HG03135 (cell line): ENCODE measurements around the gene BCDIN3D.
"Not testable (repeated sequence)": the region's sequence is repeated elsewhere in the genome, so short reads cannot be mapped to it uniquely, and the experiment has no call there.

Source experiments
- ATAC-seq: cut with Tn5 transposase; IDR thresholded peaks from one replicate; pipeline ENCODE4 v1.9.1; 2021; ENCODE audit warnings: mild to moderate bottlenecking, moderate library complexity; ENCODE audit not compliant: unreplicated experiment

BCDIN3D gene

GRCh38 chr12:49863946-49864797 is 21.3 kb upstream of the BCDIN3D start:
- no peak for ATAC-seq

DNA sequence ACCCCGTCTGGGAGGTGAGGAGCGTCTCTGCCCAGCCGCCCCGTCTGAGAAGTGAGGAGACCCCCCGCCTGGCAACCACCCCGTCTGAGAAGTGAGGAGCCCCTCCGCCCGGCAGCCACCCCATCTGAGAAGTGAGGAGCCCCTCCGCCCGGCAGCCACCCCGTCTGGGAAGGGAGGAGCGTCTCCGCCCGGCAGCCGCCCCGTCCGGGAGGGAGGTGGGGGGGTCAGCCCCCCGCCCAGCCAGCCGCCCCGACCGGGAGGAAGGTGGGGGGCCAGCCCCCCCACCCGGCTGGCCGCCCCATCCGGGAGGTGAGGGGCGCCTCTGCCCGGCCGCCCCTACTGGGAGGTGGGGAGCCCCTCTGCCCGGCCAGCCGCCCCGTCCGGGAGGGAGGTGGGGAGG is 18.0 kb upstream of the BCDIN3D start:
- ATAC-seq: not testable (repeated sequence)

- ATAC-seq: not testable (repeated sequence)
Observed at GRCh38 chr12:49855890-49856289, 13.0 kb upstream of the BCDIN3D start.

- ATAC-seq: no peak
Observed at GRCh38 chr12:49854976-49855375, 12.1 kb upstream of the BCDIN3D start.

GRCh38 chr12:49853671-49854070 is 10.8 kb upstream of the BCDIN3D start:
- ATAC-seq: no peak

DNA sequence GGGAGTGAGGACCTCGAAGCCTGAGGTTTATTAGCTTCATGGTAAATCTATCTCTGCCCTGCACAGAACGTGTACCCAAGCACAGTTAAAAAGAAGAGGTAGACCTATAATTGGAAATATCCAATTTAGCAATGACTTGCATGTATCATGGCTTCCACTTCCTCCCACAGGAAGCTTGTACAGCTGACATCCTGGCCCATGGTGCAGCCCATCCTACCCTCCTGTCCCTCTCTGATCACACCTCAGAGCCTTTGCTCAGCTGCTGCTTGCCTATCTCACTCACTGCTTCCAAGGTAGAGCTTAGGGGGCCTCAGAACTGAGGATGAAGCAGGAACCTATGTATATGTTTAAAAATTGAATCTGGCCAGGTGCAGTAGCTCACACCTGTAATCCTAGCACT is 4.3 kb upstream of the BCDIN3D start:
- ATAC-seq: no peak

DNA sequence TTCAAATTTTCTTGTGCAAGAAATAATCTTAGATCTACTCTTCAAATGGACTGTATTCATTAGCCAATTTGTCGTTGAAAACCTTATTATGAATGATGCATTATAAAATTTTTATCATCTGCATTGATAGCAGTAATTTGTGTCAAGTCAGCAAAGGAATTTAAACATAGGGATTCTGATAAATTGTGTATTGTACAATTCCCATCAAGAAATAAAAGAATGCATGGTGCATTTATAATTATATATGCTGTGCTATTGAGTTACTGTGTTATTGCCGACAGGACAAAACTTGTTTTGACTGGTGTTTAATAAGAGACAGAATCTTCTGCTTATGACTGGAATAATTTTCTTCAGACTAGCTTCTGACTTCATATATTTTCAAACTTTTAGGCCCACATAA is 3.1 kb upstream of the BCDIN3D start:
- no peak for ATAC-seq

GRCh38 chr12:49843876-49844437 is 1.1 kb upstream of the BCDIN3D start:
- no peak for ATAC-seq

DNA sequence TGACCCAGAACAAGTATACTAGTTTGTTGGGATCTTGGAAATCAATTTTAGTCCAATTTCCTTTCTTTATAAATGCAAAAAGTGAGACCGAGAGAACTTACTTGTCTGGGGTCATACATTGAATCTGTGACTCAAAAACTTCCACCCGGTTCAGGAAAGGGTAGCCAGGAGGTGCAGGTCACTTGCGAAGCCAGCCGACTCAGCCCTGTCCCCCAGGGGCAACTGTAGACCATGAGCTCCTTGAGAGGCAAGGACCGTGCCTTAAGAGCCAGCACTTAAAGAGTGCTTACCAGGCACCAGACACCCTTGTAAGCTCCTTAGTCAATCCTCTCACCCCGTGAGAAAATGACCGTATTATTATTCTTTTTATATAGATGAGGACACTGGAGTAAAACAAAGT is 505 bp upstream of the BCDIN3D start:
- ATAC-seq: no peak

GRCh38 chr12:49838973-49839633 is 3.8 kb downstream of the BCDIN3D start:
- ATAC-seq: no peak

- ATAC-seq: no peak
Observed at GRCh38 chr12:49832836-49833421, 10.0 kb downstream of the BCDIN3D start.

- ATAC-seq: no peak
Observed at GRCh38 chr12:49831717-49832116, 11.2 kb downstream of the BCDIN3D start.

DNA sequence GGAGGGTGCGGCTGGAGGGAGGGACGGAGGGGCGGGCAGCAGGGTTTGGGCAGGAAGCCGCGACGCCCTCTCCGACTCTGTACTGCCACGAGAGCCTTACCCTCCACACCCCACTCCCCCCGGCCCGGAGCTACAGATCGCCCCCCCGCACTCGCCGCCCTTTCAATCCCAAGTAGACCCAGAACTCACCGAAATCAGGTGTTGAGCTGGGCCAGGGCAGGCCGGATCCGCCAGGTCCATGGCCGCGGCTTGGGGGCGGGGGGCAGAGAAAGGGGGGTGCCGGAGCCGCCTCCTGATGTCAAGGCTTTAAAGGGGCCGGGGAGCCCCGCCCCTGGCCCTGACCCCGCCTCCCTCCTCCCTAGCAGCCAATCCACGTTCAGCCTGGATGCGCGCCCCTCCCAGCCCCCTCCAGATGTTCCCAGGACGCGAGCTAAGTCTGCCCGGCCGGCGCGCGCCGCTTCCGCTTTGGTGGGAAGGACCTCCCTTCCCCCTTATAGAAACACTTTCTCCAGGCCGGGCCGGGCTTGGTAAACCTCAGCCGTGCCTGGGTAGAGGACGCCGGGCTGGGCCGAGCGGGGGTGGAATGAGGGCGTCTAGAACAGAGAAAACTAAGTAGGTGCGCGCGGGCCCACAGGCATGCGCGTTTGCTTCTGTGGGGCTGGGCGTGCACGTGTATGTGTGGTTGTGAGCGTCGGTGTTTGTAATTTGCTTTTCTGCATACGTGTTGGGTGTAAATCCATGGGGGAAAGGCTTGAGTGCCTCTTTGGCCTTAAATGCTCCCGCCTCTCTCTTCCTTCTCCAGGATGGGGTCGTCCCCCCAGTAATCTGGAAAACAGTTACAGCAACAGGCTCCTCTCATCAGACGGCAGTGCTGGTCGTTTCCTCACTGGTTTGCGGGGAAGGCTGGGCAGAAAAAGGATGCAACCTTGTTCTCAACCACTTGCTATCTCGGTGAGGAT is 14.5 kb downstream of the BCDIN3D start, which contains the start of gene NCKAP5L:
Gene NCKAP5L, minus strand, starts transcription at position 281 of the 959 bp plus-strand sequence. CDS start 24,369 bp downstream, outside the sequence.
- ATAC-seq: peak; percentile 88

DNA sequence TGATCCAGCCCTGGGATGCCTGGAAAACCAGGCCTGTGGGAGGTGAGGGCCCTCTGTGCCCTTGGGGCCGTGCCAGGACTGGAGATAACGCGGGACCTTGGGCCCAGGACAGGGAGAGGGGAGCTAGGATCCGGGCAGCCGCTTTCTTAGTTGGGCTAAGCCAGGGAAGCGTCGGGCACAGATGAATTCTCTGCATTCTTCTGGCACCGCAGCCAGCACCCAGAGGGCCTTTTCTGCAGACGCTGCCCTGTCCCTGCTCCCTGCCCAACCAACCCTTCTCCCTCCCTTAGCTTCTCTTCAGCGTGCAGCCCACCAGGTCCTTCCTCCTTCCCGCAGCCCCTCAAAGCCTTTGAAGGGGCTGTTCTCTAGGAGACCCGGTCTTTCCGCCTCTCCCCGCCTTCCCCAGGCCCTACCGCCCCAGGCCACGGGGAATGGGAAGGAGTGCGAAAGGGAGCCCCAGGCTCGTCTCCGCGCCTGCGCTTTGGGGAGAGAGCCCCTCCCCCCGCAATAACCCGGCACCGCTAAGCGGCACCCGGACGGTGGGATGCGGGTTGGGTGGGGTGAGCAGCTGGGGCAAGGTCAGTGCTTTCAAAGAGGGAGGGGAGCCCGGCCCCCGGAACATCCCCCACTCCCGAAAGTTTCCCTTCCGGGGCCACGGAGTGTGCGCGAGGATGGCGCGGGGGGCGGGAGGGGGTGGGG is 15.4 kb downstream of the BCDIN3D start:
- no peak for ATAC-seq

DNA sequence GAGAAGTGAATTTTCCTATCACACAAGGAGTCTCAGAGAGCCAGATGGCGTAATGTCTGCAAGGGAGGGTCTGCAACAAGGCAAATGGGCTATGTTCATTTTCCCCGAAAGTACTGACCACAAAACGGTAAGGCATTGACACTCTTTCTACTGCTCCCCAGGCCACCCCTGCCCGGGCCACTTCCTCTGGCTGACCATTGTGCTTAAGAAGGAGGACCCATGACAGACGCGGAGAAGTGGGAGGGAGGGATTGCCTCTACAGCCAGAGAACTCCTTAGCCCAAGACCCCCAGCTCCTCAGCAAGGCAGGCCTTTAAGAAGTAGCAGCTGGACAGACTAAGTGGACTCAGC is 15.9 kb downstream of the BCDIN3D start:
- ATAC-seq: no peak

DNA sequence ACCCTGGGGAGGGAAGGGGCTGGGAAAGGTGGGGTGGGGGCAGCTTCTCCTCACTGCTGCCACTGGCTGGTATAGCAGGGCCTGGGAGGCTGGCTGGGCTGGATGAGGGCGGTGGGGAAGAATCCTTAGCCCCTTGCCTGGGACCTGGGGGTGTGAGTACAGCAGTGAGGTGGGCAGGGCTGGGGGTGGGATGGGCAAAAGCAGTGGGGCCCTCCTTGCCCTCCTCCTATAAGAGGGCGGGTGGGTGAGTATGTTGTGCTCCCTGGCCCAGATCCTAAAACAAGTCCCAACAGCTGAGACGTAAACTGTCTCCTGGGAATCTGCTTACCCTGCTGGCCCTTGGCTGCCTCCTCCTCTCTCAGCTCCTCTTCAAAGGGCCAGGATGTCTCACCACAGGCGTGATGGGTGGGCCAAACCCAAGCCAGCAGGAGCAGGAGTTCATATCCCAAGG is 16.9 kb downstream of the BCDIN3D start:
- ATAC-seq: no peak

DNA sequence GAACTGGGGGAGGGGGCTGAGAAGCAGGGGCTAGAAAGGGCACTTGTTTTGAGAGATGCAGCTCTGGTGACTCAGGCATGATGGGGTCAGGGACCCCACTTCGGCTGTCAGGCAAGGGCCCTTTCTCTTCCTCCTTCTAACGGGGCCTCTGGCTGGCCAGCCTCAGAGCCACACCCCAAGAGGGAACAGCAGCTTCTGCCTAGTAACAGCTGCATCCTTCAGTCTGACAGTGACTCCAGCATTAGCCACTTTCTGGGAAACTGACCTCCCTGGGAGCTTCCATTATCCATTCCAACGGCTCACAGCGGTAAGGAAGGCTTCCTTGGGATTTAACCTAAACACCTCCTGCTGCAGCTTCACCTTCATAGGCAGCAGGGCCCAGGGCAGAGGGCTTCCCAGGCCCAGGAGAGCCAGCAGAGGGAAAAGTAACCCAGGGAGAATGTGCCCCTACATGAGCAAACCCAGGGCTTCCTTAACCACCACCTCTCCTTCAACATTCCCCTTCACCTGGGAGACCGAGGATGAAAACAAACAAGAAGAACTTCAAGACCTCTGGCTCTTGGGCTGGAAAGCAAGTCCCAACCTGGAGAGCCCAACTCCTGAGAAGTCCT is 17.4 kb downstream of the BCDIN3D start:
- no peak for ATAC-seq

- ATAC-seq: no peak
Observed at GRCh38 chr12:49824895-49825294, 18.0 kb downstream of the BCDIN3D start.

DNA sequence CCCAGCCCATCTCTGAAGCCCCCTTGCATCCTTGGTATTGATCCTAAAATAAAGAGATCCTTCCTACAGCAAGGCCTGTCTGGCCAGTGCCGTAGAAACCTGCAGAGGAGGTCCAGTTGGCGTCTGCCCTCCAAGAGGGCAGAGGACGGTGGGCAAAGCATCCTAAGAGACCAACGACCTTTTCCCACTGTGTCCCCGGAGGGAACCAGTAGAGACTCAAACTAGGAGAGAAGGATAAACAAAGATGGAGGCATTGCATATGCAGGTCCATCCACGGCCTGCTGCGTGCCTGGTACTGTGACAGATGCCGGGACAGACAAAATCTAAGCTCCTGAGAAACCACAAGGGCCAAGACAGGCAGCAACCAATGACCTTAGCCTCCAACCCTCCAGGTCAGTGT is 18.5 kb downstream of the BCDIN3D start:
- no peak for ATAC-seq
